ENCODE results near the gene MXD1. TPM values are rescaled to one million over a fixed set of nuclear protein-coding genes. Genes with fewer than 3 reads are reported as not detected.

Gene MXD1
- total RNA-seq, result 6.3 and 7.5 TPM in 2 replicates

GRCh38 chr2:69914950-69915945, at the start of gene MXD1:
MXD1 (plus strand) TSS chr2:69915109; CDS start chr2:69915331, 222 bp downstream.

GRCh38 chr2:69893684-69894551, 21.0 kb upstream of the MXD1 start, which contains the start of gene SNRNP27:
SNRNP27 (plus strand) TSS chr2:69893956; CDS start chr2:69893985, 29 bp downstream.

GRCh38 chr2:69961496-69961895, 46.6 kb downstream of the MXD1 start, which contains the start of gene ASPRV1:
ASPRV1 (minus strand) TSS chr2:69961631; CDS start chr2:69961436, 195 bp downstream.

Other genes starting within 250 kb of the MXD1 start
- 49.0 and 53.6 TPM in 2 replicates for gene ANXA4, start 173.0 kb upstream of the MXD1 start, total RNA-seq
- 7.0 TPM in 2 replicates for gene GMCL1, start 85.4 kb upstream of the MXD1 start, total RNA-seq
- 37.8 and 38.0 TPM in 2 replicates for gene SNRNP27, start 21.2 kb upstream of the MXD1 start, total RNA-seq
- gene ASPRV1, start 46.5 kb downstream of the MXD1 start, total RNA-seq, result 0.31 and 0.53 TPM in 2 replicates
- 26.3 and 40.6 TPM in 2 replicates for gene PCBP1, start 172.4 kb downstream of the MXD1 start, total RNA-seq